Myocyte (in vitro differentiated cells): ENCODE results near the gene S100A13. TPM values are rescaled to one million over a fixed set of nuclear protein-coding genes. Genes with fewer than 3 reads are reported as not detected.
"Not testable (repeated sequence)": the region's sequence is repeated elsewhere in the genome, so short reads cannot be mapped to it uniquely, and the experiment has no call there.

Experiments
- DNase-seq: peaks from one replicate; pipeline ENCODE4 v3.0.0-alpha.2; 2012; ENCODE audit warnings: low read depth
- total RNA-seq: library from RNA; depleted of rRNA; stranded (reverse); fragments of >200 nt; gene quantifications from 2 replicates; pipeline ENCODE4 v1.2.3, GENCODE V29; 2014

S100A13 gene
- total RNA-seq, 1 donor from 2014 or later: 237 TPM

DNA sequence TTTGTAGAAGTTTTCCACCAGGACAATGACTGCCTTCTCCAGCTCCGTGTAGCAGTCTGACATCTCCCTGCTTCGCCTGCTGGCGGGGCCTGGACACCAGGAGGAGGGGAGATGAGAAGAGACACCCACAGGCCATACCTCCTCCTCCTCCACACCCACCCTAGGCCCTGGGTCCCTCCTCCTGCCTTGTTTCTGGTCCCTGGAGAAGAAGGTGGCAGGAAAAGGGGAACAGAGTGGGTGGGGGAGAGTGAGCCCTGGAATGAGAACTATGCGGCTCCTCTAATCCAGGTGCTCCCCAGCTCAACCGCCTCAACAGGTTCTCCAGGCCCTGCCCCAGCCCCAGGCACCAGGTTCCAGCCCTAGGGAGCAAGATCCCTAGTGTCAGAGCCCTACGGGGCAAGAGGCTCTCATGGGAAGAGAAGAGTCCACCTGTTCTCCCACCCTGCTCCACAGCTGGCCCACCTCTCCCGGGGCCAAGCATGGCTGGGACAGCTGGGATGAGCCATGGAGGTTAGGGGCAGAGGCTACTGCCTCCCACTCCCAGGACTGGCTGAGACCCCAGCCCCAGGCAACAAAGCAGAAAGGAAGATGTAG is 19.1 kb downstream of the S100A13 start:
- peak; percentile 64 for DNase-seq

DNA sequence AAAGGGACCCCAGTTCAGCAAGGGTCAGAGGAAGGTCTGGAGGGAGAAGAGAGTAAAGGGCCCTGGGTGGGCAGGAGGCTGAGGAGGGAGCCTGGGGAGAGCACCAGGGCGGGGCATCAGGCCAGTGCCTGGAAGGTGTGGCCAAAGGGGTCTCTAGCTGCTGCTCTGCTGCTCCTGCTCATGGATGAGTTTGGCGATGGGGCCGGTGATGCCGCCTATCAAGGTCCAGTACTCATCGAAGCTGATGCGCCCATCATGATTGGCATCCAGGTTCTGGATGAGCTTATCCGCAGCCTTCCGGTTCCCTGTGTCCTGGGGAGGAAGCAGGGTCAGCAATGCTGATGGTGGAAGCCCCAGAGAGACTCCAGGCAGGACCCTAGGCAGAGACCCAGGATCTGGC is 19.9 kb downstream of the S100A13 start:
- no peak for DNase-seq

- DNase-seq: no peak
Measured at GRCh38 chr1:153606194-153606593, 21.1 kb downstream of the S100A13 start.

- DNase-seq: no peak
Measured at GRCh38 chr1:153602749-153603148, 24.6 kb downstream of the S100A13 start.

- DNase-seq: no peak
Measured at GRCh38 chr1:153599847-153600246, 27.5 kb downstream of the S100A13 start.

- peak; percentile 91 for DNase-seq
Measured at GRCh38 chr1:153598309-153599172, 28.8 kb downstream of the S100A13 start.

- no peak for DNase-seq
Measured at GRCh38 chr1:153597206-153597605, 30.1 kb downstream of the S100A13 start.

DNA sequence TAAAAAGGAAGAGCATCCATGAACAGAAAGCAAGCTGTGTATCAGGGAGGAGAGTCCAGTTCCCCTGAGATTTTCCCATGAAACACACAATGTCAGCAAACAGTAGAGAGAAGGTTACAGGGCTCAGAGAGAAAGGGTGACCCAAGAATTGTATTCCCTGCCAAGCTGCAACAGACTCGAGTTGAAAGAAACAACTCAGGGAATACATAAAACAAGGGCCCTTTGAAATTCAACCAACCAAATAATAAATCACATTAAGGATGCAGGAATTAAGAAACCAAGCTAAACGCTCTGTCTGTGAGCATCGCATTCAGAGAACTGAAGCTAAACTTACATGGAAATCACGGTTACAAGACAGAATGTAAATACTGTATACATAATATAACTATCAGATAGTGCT is 34.6 kb downstream of the S100A13 start:
- no peak for DNase-seq

GRCh38 chr1:153588482-153588881 is 38.8 kb downstream of the S100A13 start:
- DNase-seq: no peak

GRCh38 chr1:153588033-153588432 is 39.3 kb downstream of the S100A13 start:
- DNase-seq: not testable (repeated sequence)

DNA sequence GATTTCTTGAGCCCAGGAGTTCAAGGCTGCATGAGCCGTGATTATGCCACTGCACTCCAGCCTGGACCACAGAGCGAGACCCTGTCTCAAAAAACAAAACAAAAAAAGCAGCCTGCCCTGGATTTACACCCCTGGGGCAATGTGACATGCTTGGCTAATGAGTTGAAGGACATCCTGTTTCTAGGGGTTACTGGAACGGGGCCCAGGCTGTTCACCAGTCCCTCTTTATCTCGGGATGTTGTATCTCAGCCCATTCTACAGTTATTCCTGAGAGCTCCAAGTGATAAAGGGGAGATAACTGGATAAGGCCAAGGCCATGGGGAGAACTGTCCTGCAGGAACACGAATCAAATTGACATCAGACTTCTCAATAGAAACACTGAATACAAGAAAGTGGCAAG is 40.0 kb downstream of the S100A13 start:
- no peak for DNase-seq

DNA sequence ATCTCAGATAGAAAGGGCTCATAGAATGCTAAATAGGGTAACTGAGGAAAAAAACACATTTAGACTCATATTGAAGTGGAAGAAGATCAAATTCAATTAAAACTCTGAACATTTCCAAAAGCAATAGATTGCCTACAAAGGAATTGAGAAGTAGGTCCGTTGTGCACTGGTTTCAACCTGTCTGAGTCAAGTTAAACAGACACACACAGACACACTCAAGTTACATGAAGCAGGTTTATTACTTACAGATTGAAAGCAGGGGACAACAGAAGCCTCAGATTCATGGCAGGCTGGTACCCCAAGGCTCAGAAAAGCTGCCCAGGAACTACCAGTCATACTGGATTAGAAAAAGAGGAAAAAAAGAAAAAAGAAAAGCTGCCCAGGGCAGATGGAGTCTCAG is 41.0 kb downstream of the S100A13 start:
- no peak for DNase-seq

DNA sequence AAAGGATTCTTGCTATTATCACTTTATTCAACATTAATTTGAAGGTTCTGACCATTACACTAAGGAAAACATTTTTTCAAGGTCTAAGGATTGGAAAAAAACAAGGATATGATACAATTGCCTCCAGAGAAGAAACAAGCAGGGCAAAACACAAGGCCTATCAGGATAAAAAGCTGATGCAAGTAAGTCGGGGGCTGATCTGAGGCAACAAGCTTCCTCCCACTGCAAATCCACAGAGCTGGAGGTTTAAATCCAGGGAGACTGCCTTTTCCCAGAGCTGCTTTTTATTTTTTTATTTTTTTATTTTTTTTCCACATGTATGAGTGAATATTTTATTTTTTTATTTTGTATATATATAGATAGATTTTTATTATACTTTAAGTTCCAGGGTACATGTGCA is 42.3 kb downstream of the S100A13 start:
- no peak for DNase-seq

DNA sequence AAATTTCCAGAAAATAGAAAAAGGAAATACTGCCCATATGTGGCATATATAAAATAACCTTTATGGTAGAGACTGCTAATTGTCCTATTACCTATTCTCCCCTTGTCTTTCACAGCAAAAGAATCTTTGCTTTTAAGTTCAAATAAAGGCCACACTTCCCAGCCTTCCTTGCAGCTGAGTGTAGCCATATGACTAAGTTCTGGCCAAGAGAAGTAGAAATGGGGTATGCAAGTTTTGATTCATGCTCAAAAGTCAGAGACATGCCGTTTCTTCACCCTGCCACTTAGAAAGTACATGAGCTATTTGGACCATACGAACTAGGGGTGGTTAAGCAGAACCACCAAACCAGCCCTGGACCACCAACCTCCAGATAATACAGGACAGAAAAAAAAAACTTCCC is 43.3 kb downstream of the S100A13 start:
- DNase-seq: no peak

- DNase-seq: not testable (repeated sequence)
Measured at GRCh38 chr1:153583514-153583913, 43.8 kb downstream of the S100A13 start.

GRCh38 chr1:153582836-153583235 is 44.5 kb downstream of the S100A13 start:
- not testable (repeated sequence) for DNase-seq

GRCh38 chr1:153578936-153579335 is 48.4 kb downstream of the S100A13 start:
- no peak for DNase-seq

DNA sequence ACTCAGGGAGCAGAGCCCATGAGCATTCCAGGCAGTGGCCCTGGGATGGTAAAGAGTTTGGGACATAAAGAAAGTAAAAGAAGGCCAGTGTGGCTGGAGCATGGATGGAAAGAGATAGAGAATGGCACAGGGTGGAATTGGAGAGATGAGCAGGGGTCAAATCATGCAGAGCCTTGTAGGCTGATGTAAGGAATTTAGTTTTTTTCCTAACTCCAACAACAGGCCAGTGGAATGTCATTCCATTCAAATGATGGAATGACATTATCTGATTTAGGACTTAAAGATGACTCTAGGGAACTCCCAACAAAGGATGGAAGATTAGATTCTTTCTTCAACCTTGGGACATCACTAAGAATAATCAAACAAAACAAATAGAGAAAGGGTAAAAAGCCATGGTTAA is 48.8 kb downstream of the S100A13 start:
- no peak for DNase-seq

DNA sequence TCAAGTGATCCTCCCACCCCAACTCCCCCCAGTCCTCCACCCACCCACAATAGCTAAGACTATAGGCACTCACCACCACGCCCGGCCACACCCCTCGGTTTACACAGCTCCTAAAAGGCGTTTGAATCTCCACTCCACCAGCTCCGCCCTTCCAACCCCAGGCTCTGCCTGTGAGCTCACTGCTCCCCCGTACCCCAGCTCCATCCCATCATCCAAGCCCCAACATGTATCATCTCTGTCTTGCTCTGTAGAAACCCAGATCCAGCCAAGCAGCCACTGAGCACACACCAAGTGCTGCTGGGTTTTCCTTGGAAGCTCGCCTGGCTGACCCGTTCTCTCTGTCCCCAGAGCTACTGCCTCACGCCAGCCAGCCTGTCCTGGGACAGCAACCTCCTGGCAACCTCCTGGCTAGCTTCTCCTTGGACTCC is 49.7 kb downstream of the S100A13 start:
- DNase-seq: no peak

DNA sequence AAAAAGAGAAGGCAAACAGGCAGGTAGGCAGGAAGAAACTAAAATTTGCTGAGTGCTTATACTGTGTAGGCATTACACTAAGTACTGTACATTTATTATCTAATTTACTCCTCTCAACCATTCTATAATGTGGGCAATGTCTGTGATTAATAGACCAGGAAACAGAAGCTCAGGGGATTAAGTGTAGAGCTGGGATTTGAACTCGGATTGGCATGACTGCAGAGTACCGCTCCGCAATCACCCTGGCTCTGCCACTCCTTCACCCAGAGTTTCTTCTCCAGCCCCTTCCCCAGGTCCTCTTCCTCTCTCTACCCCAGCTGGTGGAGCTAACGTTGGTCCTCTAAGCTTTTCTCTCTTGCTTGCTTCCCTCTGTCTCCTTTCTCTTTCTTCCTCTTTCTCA is 50.2 kb downstream of the S100A13 start:
- DNase-seq: no peak

DNA sequence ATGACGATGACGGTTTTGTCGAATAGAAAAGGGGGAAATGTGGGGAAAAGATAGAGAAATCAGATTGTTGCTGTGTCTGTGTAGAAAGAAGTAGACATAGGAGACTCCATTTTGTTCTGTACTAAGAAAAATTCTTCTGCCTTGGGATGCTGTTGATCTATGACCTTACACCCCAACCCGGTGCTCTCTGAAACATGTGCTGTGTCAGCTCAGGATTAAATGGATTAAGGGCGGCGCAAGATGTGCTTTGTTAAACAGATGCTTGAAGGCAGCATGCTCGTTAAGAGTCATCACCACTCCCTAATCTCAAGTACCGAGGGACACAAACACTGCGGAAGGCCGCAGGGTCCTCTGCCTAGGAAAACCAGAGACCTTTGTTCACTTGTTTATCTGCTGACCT is 51.8 kb downstream of the S100A13 start:
- not testable (repeated sequence) for DNase-seq

- not testable (repeated sequence) for DNase-seq
Measured at GRCh38 chr1:153575081-153575491, 52.2 kb downstream of the S100A13 start.

- DNase-seq: peak; percentile 31
Measured at GRCh38 chr1:153573351-153573750, 54.0 kb downstream of the S100A13 start.
